OCI-LY7 (cell line): Measurements from ENCODE around the gene SEMA3D.

Experiments
- EZH2phosphoT487 ChIP-seq: fragments of 200-600 bp; sonication (generic); IDR thresholded peaks from 2 replicates; pipeline ENCODE4 v1.6.1; 2018; ENCODE audit warnings: low read depth, borderline replicate concordance, mild to moderate bottlenecking, mixed run types, antibody characterized with exemption, low read length, moderate library complexity, mixed read lengths
- TF ChIP-seq, protein P1 (sequence below): fragments of 200-600 bp; sonication (generic); conservative IDR thresholded peaks from 2 replicates; pipeline ENCODE4 v1.5.1; 2014; ENCODE audit warnings: mild to moderate bottlenecking, antibody characterized with exemption, low read length, moderate library complexity, mixed read lengths

DNA sequence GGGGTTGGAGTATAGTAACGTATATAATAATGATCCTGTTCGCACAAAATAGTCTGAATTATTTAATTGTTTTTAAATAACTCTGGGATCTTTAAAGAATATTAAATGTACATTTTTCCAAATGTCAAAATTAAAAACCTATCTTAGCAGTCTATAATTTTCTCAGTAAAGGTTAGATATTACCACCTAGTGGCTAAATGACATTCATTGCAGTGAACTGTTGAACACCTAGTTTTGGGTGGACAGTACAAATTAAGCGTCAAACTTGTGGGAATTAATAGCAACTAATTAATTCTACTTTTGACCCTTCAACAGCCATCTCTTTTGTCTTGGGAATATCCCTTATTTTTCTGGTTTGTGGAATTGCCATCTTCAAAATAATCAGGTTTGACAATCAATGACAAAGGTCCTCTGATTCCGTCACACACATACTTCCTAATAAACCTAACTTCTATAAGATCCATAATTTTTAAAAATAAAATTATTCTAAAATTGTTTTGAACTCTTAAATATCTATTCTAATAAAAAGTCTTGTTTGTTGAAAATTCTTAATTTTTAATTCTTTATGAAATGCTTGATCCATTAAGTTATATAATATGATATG, 165.7 kb downstream of the SEMA3D start:
- TF ChIP-seq, protein P1, sequence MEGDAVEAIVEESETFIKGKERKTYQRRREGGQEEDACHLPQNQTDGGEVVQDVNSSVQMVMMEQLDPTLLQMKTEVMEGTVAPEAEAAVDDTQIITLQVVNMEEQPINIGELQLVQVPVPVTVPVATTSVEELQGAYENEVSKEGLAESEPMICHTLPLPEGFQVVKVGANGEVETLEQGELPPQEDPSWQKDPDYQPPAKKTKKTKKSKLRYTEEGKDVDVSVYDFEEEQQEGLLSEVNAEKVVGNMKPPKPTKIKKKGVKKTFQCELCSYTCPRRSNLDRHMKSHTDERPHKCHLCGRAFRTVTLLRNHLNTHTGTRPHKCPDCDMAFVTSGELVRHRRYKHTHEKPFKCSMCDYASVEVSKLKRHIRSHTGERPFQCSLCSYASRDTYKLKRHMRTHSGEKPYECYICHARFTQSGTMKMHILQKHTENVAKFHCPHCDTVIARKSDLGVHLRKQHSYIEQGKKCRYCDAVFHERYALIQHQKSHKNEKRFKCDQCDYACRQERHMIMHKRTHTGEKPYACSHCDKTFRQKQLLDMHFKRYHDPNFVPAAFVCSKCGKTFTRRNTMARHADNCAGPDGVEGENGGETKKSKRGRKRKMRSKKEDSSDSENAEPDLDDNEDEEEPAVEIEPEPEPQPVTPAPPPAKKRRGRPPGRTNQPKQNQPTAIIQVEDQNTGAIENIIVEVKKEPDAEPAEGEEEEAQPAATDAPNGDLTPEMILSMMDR = peak; percentile 49
- no peak for TF ChIP-seq EZH2phosphoT487
